Keratinocyte (primary cell): ENCODE data around the gene SEBOX.

Experiments
- EZH2 ChIP-seq: IDR thresholded peaks from one replicate; pipeline ENCODE4 v1.6.1; 2012; ENCODE audit warnings: inconsistent platforms, mild to moderate bottlenecking, low read length, moderate library complexity
- TF ChIP-seq, protein P1 (sequence below), 3 experiments: IDR thresholded peaks in 1 of 3; conservative IDR thresholded peaks in 1 of 3; optimal IDR thresholded peaks in 1 of 3; 2 replicates in 2 of 3; 3 replicates in 1 of 3; pipeline versions ENCODE3 to v1.5.1; 2011; ENCODE audit warnings: low read length in 3 of 3, mild to moderate bottlenecking in 3 of 3, moderate library complexity in 2 of 3, control low read depth in 1 of 3, inconsistent platforms in 1 of 3; ENCODE audit not compliant: insufficient read depth in 2 of 3; ENCODE audit errors: extremely low read depth in 1 of 3

DNA sequence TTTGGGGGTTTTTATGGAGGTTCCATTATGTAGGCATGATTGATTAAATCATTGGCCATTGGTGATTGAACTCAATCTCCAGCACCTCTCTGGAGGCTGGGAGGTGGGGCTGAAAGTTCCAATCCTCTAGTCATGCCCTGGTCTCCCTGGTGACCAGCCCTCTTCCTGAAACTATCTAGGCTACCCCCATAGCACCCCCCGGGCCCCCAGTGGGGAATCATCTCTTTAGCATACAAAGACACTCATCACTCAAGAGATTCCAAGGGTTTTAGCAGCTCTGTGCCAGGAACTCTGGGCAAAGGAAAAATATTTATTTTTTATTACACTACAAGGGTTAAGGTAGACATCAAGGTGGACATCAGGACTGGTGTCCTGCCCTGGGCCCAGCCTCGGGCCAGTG, 30.4 kb upstream of the SEBOX start:
- TF ChIP-seq, protein P1, sequence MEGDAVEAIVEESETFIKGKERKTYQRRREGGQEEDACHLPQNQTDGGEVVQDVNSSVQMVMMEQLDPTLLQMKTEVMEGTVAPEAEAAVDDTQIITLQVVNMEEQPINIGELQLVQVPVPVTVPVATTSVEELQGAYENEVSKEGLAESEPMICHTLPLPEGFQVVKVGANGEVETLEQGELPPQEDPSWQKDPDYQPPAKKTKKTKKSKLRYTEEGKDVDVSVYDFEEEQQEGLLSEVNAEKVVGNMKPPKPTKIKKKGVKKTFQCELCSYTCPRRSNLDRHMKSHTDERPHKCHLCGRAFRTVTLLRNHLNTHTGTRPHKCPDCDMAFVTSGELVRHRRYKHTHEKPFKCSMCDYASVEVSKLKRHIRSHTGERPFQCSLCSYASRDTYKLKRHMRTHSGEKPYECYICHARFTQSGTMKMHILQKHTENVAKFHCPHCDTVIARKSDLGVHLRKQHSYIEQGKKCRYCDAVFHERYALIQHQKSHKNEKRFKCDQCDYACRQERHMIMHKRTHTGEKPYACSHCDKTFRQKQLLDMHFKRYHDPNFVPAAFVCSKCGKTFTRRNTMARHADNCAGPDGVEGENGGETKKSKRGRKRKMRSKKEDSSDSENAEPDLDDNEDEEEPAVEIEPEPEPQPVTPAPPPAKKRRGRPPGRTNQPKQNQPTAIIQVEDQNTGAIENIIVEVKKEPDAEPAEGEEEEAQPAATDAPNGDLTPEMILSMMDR (optimal IDR thresholded peaks at IDR 0.05 in 1 of 3, IDR thresholded peaks at IDR 0.05 in 1 of 3, conservative IDR thresholded peaks at IDR 0.05 in 1 of 3; ENCODE audit: extremely low read depth in 1 of 3, insufficient read depth in 2 of 3, low read length in 3 of 3) = no peak
- no peak for TF ChIP-seq EZH2
